K562 (cell line): ENCODE data around the gene RANBP3. TPM values are rescaled to one million over a fixed set of nuclear protein-coding genes. Genes with fewer than 3 reads are reported as not detected.

Experiments
- ATAC-seq: fragments of 200-7000 bp; cut with Tn5 transposase; 3 replicates; pipeline ENCODE4 v1.9.1; 2020; ENCODE audit warnings: moderate library complexity
- BruUV-seq: library from RNA; stranded (reverse); fragments of 400-500 nt; replicated peaks from 2 replicates; lab custom pipeline; 2021; lab: Mats Ljungman, UMichigan
- CTCF ChIA-PET: fragments of 300-600 bp; formaldehyde crosslinking; extraction: SDS; loops from one replicate; lab custom pipeline; 2021; ENCODE audit warnings: low intra/inter-chr PET ratio; lab: Yijun Ruan, JAX
- POLR2A ChIA-PET: fragments of 300-600, 350-650 bp; sonication (Branson Sonifier 250); formaldehyde crosslinking; extraction: SDS; loops from one replicate; lab custom pipeline; 2021; ENCODE audit warnings: antibody characterized with exemption, inconsistent platforms; lab: Yijun Ruan, JAX
- DNase-seq, 4 experiments: peaks; one replicate each; pipeline versions ENCODE4 v3.0.0 to v3.0.0-alpha.2; 2011 to 2018; ENCODE audit warnings: low spot score in 3 of 4, mixed read lengths in 3 of 4; ENCODE audit errors: extremely low read depth in 1 of 4
- FAIRE-seq: peaks from 2 replicates; lab custom pipeline; 2011; peaks lifted over from hg19 to GRCh38; lab: Jason Lieb, UNC
- H2AFZ ChIP-seq: 2 replicates; pipeline ENCODE4 v1.6.0; 2011; ENCODE audit warnings: low read depth, low read length, control low read depth, inconsistent platforms
- H3K27ac ChIP-seq: fragments of 200-600 bp; 3 replicates; pipeline ENCODE4 v1.8.0; 2011; ENCODE audit warnings: low read depth, mild to moderate bottlenecking, control low read depth, inconsistent platforms, low read length, moderate library complexity, mixed read lengths; ENCODE audit errors: extremely low read depth
- H3K27me3 ChIP-seq, 2 experiments: fragments of 300-600 bp in 1 of 2; 2 replicates in 1 of 2; 3 replicates in 1 of 2; pipeline versions ENCODE4 v1.6.0 to v1.8.0; 2011; ENCODE audit warnings: inconsistent platforms in 2 of 2, low read length in 2 of 2, mild to moderate bottlenecking in 1 of 2, mixed read lengths in 1 of 2, moderate library complexity in 1 of 2; ENCODE audit not compliant: control insufficient read depth in 2 of 2, insufficient read depth in 2 of 2
- H3K36me3 ChIP-seq: fragments of 300-600 bp; 3 replicates; pipeline ENCODE4 v1.8.0; 2011; ENCODE audit warnings: mild to moderate bottlenecking, low read length, inconsistent platforms; ENCODE audit not compliant: control insufficient read depth, insufficient read depth
- H3K4me1 ChIP-seq, 2 experiments: fragments of 200-600 bp in 1 of 2; replicated peaks in 1 of 2; 2 replicates in 1 of 2; 3 replicates in 1 of 2; pipeline versions ENCODE4 v1.5.1 to v1.8.0; 2011; ENCODE audit warnings: inconsistent platforms in 2 of 2, low read length in 2 of 2, mild to moderate bottlenecking in 1 of 2, mixed read lengths in 1 of 2, moderate library complexity in 1 of 2; ENCODE audit not compliant: control insufficient read depth in 2 of 2, insufficient read depth in 2 of 2
- H3K4me2 ChIP-seq: 2 replicates; pipeline ENCODE4 v1.6.1; 2011; ENCODE audit warnings: low read length, control low read depth, inconsistent platforms, mixed read lengths; ENCODE audit not compliant: insufficient read depth
- H3K4me3 ChIP-seq: fragments of 200-600 bp; sonication (generic), shearing (Covaris generic); 2 replicates; pipeline ENCODE4 v1.5.1; 2016; ENCODE audit warnings: control low read depth, inconsistent platforms
- H3K79me2 ChIP-seq: fragments of 200-600 bp; 3 replicates; pipeline ENCODE4 v1.8.0; 2011; ENCODE audit warnings: low read length, inconsistent platforms; ENCODE audit not compliant: control insufficient read depth, insufficient read depth
- H3K9ac ChIP-seq, 2 experiments: 2 replicates each; pipeline versions ENCODE4 v1.6.0 to v1.6.1; 2011; ENCODE audit warnings: low read depth in 2 of 2, low read length in 2 of 2, control low read depth in 1 of 2, inconsistent platforms in 1 of 2, mild to moderate bottlenecking in 1 of 2, mixed read lengths in 1 of 2; ENCODE audit not compliant: insufficient read depth in 1 of 2
- H3K9me1 ChIP-seq: one replicate; pipeline ENCODE4 v1.6.0; 2011; ENCODE audit warnings: inconsistent platforms, mild to moderate bottlenecking, low read length, moderate library complexity; ENCODE audit not compliant: control insufficient read depth, insufficient read depth
- H3K9me3 ChIP-seq: replicated peaks from 2 replicates; pipeline ENCODE4 v1.5.1; 2011; ENCODE audit warnings: low read depth, low read length, inconsistent platforms; ENCODE audit not compliant: control insufficient read depth, insufficient read depth
- H4K20me1 ChIP-seq: replicated peaks from 2 replicates; pipeline ENCODE4 v1.6.1; 2011; ENCODE audit warnings: low read length, inconsistent platforms, mixed read lengths; ENCODE audit not compliant: control insufficient read depth, insufficient read depth
- CEBPG ChIP-seq, 3 experiments: fragments of 200-800 bp in 1 of 3; sonication (Bioruptor generic) in 1 of 3; sonication (generic) in 1 of 3; formaldehyde crosslinking in 1 of 3; IDR thresholded peaks in 2 of 3; conservative IDR thresholded peaks in 1 of 3; 2 replicates each; pipeline versions ENCODE4 v1.6.1 to v1.8.0; 2016 to 2022; ENCODE audit warnings: missing compliant biosample characterization in 2 of 3, missing genetic modification characterization in 2 of 3, mild to moderate bottlenecking in 1 of 3, missing genetic modification reagents in 1 of 3
- DIDO1 ChIP-seq: fragments of 450-650 bp; IDR thresholded peaks from 2 replicates; pipeline ENCODE4 v1.6.1; 2016; ENCODE audit warnings: low read depth, missing biosample characterization, missing genetic modification characterization
- GTF2F1 ChIP-seq: IDR thresholded peaks from 2 replicates; pipeline ENCODE4 v1.6.1; 2011; ENCODE audit warnings: low read depth, low read length, improper control_type of control experiment
- NBN ChIP-seq: fragments of 450-650 bp; IDR thresholded peaks from 2 replicates; pipeline ENCODE4 v1.6.1; 2016; ENCODE audit warnings: low read depth, mild to moderate bottlenecking
- NR2C2 ChIP-seq, 2 experiments: fragments of 200-800 bp in 1 of 2; sonication (Bioruptor generic) in 1 of 2; sonication (generic) in 1 of 2; formaldehyde crosslinking in 1 of 2; IDR thresholded peaks; 2 replicates each; pipeline versions ENCODE4 v1.6.1 to v1.8.0; 2016 to 2022; ENCODE audit warnings: mild to moderate bottlenecking in 1 of 2, missing compliant biosample characterization in 1 of 2, missing genetic modification characterization in 1 of 2, missing genetic modification reagents in 1 of 2
- SLC30A9 ChIP-seq: fragments of 250-450 bp; sonication (Bioruptor Pico); IDR thresholded peaks from 2 replicates; pipeline ENCODE4 v1.8.0; 2022; ENCODE audit warnings: mild to moderate bottlenecking, moderate library complexity
- TGIF2 ChIP-seq: sonication (generic); formaldehyde crosslinking; IDR thresholded peaks from 2 replicates; pipeline ENCODE4 v1.8.1; 2022; ENCODE audit warnings: mild to moderate bottlenecking, missing genetic modification reagents, moderate library complexity
- ZC3H4 ChIP-seq: sonication (generic); formaldehyde crosslinking; IDR thresholded peaks from 2 replicates; pipeline ENCODE4 v1.9.0; 2021; ENCODE audit warnings: missing genetic modification reagents, borderline replicate concordance
- WGBS: fragments of 100-300 bp; shearing (Covaris generic); methylation state at CpG from one replicate; pipeline ENCODE4 v1.1.6; 2016; ENCODE audit warnings: low coverage, mixed read lengths; ENCODE audit not compliant: insufficient coverage; ENCODE audit errors: missing lambda C conversion rate; 5-methylcytosine and 5-hydroxymethylcytosine counted together
- in situ Hi-C: fragments of 300-500 bp; cut with MboI; formaldehyde crosslinking; loops from 4 replicates; pipeline ENCODE4 v1.15.0; 2018; ENCODE audit warnings: inconsistent platforms, mixed read lengths
- intact Hi-C: fragments of 100-400 bp; cut with micrococcal nuclease; formaldehyde crosslinking; loops from 2 replicates; pipeline ENCODE4 v1.14.2; 2022
- polyA plus RNA-seq, 8 experiments: library from polyadenylated mRNA; depleted of rRNA in 4 of 8; stranded (reverse) in 5 of 8; unstranded in 3 of 8; fragments of >200 nt; fragmentation: Nextera tagmentation in 2 of 8; fragmentation: Illumina TruSeq in 1 of 8; extraction: Ambion mirVana in 2 of 8; extraction: Trizol in 1 of 8; gene quantifications; 2 replicates each; pipeline versions ENCODE4 v1.2.1 to v1.2.3, GENCODE V29; 2011 to 2014; ENCODE audit warnings: inconsistent platforms in 1 of 8, missing spikeins in 1 of 8
- total RNA-seq, 7 experiments: library from RNA; depleted of rRNA in 6 of 7; stranded (reverse); fragments of >200 nt in 6 of 7; fragmentation: Illumina TruSeq in 2 of 7; extraction: Trizol in 2 of 7; gene quantifications; 2 replicates each; pipeline versions ENCODE4 v1.2.1 to v1.2.3, GENCODE V29; 2011 to 2021; ENCODE audit warnings: low replicate concordance in 1 of 7
- TF ChIP-seq, protein P1 (sequence below): fragments of 450-650 bp; IDR thresholded peaks from 2 replicates; pipeline ENCODE4 v1.6.1; 2017; ENCODE audit warnings: mild to moderate bottlenecking, moderate library complexity
- TF ChIP-seq, protein P2 (sequence below): fragments of 250-450 bp; sonication (Bioruptor Pico); IDR thresholded peaks from 2 replicates; pipeline ENCODE4 v1.4.0; 2020; ENCODE audit warnings: borderline replicate concordance
- TF ChIP-seq, protein P3 (sequence below): sonication (generic); formaldehyde crosslinking; IDR thresholded peaks from 2 replicates; pipeline ENCODE4 v1.4.0; 2020; ENCODE audit warnings: mild to moderate bottlenecking, missing genetic modification reagents
- TF ChIP-seq, protein P4 (sequence below), 2 experiments: IDR thresholded peaks; 2 replicates each; pipeline ENCODE4 v1.6.1; 2011; ENCODE audit warnings: borderline replicate concordance in 1 of 2, control low read depth in 1 of 2, low read depth in 1 of 2, low read length in 1 of 2, mild to moderate bottlenecking in 1 of 2, mixed read lengths in 1 of 2, moderate library complexity in 1 of 2; ENCODE audit not compliant: insufficient read depth in 1 of 2, insufficient read length in 1 of 2, poor library complexity in 1 of 2, severe bottlenecking in 1 of 2; ENCODE audit errors: extremely low read depth in 1 of 2

The RANBP3 gene
- total and polyA plus RNA-seq, 9 of the 15 experiments (the other 6 are each of a cell fraction or from before 2014, with no cell fraction given): 0.90 to 95.1 (median 63.2) TPM

DNA sequence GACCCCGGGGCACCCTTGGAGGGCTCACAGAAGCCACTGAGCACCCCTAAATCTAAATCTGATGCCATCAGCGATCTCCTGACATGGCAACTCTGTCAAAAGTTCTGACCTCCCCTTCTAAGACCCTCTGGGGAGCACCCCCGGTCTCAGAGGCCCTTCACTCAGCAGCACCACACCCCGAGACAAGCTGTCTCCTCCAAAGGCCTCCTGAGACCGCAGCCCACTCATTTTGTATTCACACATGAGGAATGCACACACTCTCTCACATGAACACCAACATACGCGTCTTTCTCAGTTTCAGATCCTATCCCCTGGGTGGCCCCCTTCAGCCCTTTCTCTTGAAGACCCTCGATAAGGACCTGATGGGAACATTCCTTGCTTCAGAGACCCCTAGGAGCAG, 77.0 kb downstream of the RANBP3 start:
- Histone ChIP-seq H3K9ac (no peak overlapping the region), H3K9me3 (no peaks in the 10 kb centered on the region), H3K4me2 (no peak overlapping the region), H3K27me3 (no peaks in the 10 kb centered on the region), H3K36me3 (peaks cover 43% of the 10 kb centered on the region; the same call in 2 of the 3 replicates), H3K9me1 (no peaks in the 10 kb centered on the region), H4K20me1 (peaks cover 15% of the 10 kb centered on the region), H3K79me2 (peaks cover 46% of the 10 kb centered on the region), H2AFZ (no peak overlapping the region), H3K4me3 (no peak overlapping the region), H3K27ac (no peak overlapping the region), H3K4me1 (peaks cover 4 to 47% of the 10 kb centered on the region in 2 experiments; a peak in 4 of 5 replicates)
- WGBS: 91% methylated on average over 8 of the region's 8 CpGs
- CTCF ChIA-PET: no interaction called here
- no peak for ATAC-seq
- no TSS peak for BruUV-seq
- DNase-seq: no peak
- FAIRE-seq: no peak
- in situ Hi-C loops: no loop called here
- intact Hi-C loops: no loop called here
- POLR2A ChIA-PET: interaction anchor here (0.6 to 1.2 kb wide), 3 partner anchors 14 to 29 kb away, joined by 3 read pairs; no protein-coding TSS in a partner anchor
- TF ChIP-seq NBN: no peak
- TF ChIP-seq DIDO1 (tag): no peak
- TF ChIP-seq ZC3H4 (CRISPR knock-in tag): no peak
- TF ChIP-seq, protein P1, sequence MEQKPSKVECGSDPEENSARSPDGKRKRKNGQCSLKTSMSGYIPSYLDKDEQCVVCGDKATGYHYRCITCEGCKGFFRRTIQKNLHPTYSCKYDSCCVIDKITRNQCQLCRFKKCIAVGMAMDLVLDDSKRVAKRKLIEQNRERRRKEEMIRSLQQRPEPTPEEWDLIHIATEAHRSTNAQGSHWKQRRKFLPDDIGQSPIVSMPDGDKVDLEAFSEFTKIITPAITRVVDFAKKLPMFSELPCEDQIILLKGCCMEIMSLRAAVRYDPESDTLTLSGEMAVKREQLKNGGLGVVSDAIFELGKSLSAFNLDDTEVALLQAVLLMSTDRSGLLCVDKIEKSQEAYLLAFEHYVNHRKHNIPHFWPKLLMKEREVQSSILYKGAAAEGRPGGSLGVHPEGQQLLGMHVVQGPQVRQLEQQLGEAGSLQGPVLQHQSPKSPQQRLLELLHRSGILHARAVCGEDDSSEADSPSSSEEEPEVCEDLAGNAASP: no peak
- TF ChIP-seq, protein P2, sequence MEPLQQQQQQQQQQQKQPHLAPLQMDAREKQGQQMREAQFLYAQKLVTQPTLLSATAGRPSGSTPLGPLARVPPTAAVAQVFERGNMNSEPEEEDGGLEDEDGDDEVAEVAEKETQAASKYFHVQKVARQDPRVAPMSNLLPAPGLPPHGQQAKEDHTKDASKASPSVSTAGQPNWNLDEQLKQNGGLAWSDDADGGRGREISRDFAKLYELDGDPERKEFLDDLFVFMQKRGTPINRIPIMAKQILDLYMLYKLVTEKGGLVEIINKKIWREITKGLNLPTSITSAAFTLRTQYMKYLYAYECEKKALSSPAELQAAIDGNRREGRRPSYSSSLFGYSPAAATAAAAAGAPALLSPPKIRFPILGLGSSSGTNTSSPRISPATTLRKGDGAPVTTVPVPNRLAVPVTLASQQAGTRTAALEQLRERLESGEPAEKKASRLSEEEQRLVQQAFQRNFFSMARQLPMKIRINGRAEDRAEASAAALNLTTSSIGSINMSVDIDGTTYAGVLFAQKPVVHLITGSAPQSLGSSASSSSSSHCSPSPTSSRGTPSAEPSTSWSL (CRISPR knock-in tag): no peak
- TF ChIP-seq TGIF2 (CRISPR knock-in tag): no peak
- TF ChIP-seq, protein P3, sequence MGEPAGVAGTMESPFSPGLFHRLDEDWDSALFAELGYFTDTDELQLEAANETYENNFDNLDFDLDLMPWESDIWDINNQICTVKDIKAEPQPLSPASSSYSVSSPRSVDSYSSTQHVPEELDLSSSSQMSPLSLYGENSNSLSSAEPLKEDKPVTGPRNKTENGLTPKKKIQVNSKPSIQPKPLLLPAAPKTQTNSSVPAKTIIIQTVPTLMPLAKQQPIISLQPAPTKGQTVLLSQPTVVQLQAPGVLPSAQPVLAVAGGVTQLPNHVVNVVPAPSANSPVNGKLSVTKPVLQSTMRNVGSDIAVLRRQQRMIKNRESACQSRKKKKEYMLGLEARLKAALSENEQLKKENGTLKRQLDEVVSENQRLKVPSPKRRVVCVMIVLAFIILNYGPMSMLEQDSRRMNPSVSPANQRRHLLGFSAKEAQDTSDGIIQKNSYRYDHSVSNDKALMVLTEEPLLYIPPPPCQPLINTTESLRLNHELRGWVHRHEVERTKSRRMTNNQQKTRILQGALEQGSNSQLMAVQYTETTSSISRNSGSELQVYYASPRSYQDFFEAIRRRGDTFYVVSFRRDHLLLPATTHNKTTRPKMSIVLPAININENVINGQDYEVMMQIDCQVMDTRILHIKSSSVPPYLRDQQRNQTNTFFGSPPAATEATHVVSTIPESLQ: no peak
- no peak for TF ChIP-seq GTF2F1
- no peak for TF ChIP-seq CEBPG (CRISPR knock-in tag; IDR thresholded peaks at IDR 0.05)
- no peak for TF ChIP-seq CEBPG (tag; conservative IDR thresholded peaks at IDR 0.05 in 1 of 2, IDR thresholded peaks at IDR 0.05 in 1 of 2)
- no peak for TF ChIP-seq SLC30A9 (CRISPR knock-in tag)
- TF ChIP-seq, protein P4, sequence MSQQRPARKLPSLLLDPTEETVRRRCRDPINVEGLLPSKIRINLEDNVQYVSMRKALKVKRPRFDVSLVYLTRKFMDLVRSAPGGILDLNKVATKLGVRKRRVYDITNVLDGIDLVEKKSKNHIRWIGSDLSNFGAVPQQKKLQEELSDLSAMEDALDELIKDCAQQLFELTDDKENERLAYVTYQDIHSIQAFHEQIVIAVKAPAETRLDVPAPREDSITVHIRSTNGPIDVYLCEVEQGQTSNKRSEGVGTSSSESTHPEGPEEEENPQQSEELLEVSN (IDR thresholded peaks at IDR 0.05; ENCODE audit: borderline replicate concordance in 1 of 2, extremely low read depth in 1 of 2, insufficient read depth in 1 of 2, insufficient read length in 1 of 2, low read depth in 1 of 2, low read length in 1 of 2, poor library complexity in 1 of 2, severe bottlenecking in 1 of 2): no peak
- TF ChIP-seq NR2C2 (CRISPR knock-in tag; IDR thresholded peaks at IDR 0.05): no peak
- no peak for TF ChIP-seq NR2C2 (tag; IDR thresholded peaks at IDR 0.05)
